ENCODE results near the gene IFI27L1.

The IFI27L1 gene

DNA sequence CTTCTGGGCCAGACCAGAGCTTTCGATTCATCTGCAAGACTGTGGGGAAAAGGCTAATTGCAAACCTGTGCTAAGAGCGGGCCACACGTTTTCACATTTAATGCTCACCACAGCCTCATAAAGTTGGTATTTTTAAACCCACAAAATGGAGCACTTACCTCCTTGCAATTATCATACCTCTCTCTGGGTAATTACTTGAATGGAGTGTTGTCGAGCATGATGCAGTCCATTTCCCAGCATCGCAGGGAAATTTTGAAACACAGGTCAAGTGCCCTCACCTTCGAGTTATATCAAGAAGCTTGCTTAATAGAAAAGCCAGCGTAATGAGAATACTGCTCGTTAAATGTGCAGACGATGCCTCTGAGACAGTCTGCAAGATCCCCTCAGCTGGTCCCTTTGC is 57.1 kb downstream of the IFI27L1 start:
- DNase-seq, result no peak

DNA sequence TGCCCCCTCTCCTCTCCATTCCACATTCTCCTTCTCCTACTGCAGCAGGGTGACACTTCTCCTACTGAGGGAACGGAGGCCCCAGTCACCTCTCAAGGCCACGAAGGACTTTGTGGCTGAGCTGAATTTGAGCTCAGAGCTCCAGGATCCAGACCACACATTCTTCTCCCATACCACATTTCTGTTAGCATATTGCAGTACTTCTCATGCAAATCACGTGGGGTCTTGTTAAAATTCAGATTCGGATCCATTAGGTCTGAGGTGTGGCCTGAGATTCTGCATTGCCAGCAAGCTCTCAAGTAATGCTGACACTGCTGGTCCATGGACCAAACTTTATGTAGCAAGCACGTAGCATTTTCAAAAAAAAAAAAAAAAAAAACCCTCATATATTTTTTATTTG is 57.9 kb downstream of the IFI27L1 start:
- DNase-seq, result no peak

DNA sequence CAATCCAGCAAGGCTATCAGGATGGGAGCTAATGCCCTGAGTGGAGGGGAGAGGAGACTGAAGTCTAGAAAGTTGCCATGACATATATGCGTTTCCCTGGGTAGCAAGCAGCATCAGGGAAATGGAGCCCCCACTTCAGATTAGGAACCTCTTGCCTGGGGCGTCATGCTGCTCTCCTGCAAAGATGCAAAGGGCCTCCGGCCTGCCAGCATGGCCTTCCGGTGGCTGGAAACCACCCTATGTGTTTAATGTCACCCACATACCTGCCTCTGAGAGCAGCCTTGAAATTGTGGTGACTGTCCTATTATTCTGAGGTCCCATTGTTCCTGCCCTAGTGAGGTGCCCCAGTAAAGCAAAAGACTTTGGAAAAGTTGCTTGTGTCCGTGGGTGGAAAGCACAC is 58.3 kb downstream of the IFI27L1 start:
- no peak for DNase-seq

DNA sequence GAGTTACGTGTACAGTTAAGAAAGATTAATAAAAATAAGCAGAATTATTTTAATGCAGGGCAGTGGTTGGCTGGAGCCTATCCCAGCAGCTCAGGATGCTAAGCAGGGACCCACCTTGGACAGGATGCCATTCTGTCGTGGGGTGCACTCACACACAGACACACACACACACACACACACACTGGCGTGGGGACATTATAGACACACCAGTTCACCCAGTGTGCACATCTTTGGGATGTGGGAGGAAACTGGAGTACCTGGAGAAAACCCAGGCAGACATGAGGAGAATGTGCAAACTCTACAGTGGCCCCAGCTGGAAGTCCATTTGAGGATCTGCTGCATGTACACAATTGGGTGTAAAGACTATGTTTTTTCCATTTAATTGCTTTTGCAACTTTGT is 61.1 kb downstream of the IFI27L1 start:
- no peak for DNase-seq

DNA sequence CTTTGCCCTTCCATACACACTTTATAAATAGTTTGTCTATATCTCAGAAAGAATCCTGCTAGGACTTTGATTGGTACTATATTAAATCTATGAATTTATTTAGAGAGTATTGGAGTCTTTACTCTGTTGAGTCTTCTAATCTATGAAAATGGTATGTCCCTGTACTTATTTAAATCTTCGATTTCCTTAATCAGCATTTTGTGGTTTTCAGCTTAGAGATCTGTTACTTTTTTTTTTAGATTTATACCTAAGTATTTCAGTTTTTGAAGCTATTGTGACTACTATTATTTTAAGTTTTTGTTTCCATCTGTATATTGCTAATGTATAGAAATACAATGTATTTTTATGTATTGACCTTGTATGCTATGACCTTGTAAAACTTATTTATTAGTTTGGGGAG is 61.7 kb downstream of the IFI27L1 start:
- no peak for DNase-seq

DNA sequence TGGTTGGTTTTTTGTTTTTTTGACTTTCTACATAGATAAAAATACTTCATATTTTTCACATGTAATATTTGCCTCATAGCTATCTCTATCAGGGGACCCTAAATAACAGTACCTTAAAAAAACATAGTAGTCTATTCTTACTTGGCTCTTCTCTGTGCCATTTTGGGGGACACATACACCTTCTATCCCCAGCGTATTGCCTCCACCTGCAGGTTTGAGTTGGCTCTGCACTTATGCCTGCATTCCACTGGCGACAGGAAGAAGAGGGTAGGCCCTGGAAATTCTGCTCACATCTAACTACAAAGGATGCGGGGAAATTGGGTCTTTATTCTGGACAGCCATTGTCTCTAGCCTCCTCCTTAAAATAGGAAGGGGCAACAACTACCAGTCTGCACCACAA is 62.1 kb downstream of the IFI27L1 start:
- DNase-seq, result no peak

DNA sequence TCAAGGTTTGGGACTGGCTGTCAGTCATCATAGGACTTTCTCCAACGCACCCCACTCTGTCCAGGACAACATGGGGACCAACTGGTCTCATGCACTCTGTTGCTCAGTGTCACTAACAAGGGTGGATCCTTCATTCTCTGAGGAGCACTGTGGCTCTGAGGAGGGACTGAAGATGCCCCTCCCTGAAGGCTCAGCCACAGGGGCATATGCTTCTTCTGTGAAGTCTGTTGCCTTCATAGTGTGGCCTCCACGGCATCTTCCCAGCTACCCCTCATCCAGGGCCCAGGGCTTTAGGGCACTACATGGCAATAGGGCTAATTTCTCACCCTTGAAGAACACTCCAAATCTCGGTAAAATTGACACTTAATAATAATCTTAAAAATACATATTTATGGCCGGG is 62.6 kb downstream of the IFI27L1 start:
- no peak for DNase-seq

DNA sequence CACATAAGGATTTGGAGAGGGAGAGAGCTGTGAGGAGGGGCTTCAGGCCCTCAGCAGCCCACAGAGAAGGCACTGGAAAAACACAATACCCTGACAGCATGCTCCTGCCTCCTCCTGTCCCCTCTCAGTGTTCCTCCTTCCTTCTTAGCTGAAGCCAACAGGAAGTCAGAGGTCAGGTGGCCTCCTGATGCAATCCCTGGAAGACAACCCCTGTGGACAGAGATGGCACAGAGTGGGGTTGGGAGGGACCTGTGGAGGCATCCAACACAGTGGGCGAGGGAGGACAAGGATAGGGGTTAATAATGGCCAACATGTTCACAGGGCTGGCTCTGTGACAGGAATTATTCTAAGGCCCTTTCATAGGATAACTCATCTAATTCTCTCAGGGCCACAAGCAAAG is 63.7 kb downstream of the IFI27L1 start:
- peak in 1 of 2 donors; percentile 21 for DNase-seq

DNA sequence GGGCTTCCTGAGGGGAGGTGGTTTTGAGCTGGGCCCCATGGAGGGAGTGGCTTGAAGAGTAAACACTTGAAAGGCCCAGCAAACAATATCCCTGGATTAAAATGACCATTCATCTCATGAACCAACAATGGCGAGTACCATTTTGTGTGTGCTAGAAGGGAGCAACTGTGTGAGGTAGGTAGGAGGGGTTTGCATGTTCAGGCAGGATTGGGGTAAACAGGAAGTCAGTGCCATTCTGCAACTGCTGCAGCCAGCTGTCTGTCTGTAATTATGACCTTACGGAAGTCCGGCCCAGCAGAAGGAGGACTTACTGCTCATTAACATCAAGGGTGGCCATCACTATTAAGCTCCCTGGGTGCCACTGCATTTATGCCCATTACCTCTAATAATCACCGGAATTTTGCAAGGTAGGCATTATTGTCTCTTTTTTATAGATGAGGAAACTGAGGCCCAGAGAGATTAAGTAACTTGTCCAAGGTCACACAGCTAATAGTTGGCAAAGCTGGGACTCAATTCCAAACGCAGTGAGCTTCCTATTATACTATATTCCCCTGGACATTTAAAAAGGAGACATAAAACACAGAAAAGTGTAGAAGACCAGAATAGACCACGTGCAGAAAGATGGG is 64.9 kb downstream of the IFI27L1 start:
- no peak for DNase-seq
